ENCODE data around the gene RFLNA.

Gene RFLNA

DNA sequence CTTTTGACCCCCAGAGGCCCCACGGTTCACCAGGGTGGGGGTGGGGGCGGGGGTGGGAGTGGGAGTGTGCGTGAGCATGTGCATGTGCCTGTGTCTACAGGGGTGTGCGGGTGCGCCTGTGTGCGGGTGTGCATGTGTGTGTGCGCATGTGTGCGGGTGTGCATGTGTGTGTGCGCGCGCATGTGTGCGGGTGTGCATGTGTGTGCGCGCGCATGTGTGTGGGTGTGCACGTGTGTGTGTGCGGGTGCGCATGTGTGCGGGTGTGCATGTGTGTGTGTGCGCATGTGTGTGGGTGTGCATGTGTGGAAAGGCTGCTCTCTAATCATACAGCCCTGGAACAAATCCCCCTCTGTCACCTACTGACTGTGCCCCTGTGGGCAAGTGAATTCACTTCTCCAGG, 38.8 kb downstream of the RFLNA start:
- Histone ChIP-seq H3K9ac (ENCODE audit: low read length) (no peak overlapping the region), H3K27ac (ENCODE audit: low read depth, low read length) (no peak overlapping the region), H3K36me3 (ENCODE audit: control insufficient read depth, insufficient read depth, low read length) (peaks cover 92% of the 10 kb centered on the region), H3K27me3 (ENCODE audit: control insufficient read depth, insufficient read depth, low read length) (no peaks in the 10 kb centered on the region), H3K9me3 (ENCODE audit: control insufficient read depth, insufficient read depth, low read depth, low read length) (no peaks in the 10 kb centered on the region), H3K4me3 (ENCODE audit: low read depth, low read length) (no peak overlapping the region), H3K4me1 (ENCODE audit: control insufficient read depth, insufficient read depth, low read length) (no peaks in the 10 kb centered on the region)

DNA sequence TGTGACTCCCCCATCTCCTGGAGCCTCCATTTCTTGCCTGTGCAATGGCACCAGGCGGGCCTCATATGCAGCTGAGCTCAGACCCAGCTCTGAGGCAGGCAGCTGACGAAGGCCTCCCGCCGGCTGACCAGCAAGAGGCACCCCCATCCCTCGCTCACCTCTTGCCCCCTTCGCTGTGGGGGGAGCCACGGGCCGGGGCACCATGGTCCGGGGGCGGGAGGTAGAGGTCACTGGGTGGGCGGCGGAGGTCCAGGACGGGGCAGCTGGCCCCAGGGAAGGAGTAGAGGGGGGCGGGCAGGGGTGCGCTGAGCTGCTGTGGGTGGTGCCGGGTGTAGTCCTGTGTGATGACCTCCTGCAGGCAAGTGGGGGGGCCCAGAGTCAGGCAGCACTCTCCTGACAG, 39.4 kb downstream of the RFLNA start:
- H3K4me3 ChIP-seq (ENCODE audit: low read depth, low read length) = no peak overlapping the region

DNA sequence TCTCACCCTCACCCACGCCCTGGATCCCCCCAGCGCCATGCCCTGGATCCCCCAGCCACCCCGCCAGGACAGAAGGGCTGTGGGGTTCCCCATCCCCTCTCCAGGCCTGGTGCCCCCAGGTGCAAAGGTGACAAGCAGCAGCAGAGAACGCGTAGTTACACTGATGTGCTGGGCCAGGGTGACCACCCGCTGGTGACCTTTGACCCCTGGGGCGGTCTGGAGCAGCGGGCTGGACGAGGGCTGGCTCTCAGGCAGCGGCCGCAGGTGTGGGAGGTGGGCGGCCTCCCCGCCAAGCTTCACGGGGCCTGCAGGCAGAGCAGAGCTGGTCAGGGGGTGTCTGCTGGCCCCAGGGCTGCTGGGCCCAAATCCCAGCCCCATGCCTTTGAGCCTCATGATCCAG, 40.1 kb downstream of the RFLNA start:
- H3K4me1 ChIP-seq (ENCODE audit: control insufficient read depth, insufficient read depth, low read length) = no peaks in the 10 kb centered on the region

More for the DNA sequence above, 39.4 kb downstream of the RFLNA start:
- Histone ChIP-seq H3K4me1 (ENCODE audit: control insufficient read depth, insufficient read depth, low read length) (no peaks in the 10 kb centered on the region), H3K27ac (ENCODE audit: low read depth, low read length) (no peak overlapping the region), H3K9me3 (ENCODE audit: control insufficient read depth, insufficient read depth, low read depth, low read length) (no peaks in the 10 kb centered on the region), H3K9ac (ENCODE audit: low read length) (no peak overlapping the region), H3K36me3 (ENCODE audit: control insufficient read depth, insufficient read depth, low read length) (peaks cover 87% of the 10 kb centered on the region), H3K27me3 (ENCODE audit: control insufficient read depth, insufficient read depth, low read length) (no peaks in the 10 kb centered on the region)

DNA sequence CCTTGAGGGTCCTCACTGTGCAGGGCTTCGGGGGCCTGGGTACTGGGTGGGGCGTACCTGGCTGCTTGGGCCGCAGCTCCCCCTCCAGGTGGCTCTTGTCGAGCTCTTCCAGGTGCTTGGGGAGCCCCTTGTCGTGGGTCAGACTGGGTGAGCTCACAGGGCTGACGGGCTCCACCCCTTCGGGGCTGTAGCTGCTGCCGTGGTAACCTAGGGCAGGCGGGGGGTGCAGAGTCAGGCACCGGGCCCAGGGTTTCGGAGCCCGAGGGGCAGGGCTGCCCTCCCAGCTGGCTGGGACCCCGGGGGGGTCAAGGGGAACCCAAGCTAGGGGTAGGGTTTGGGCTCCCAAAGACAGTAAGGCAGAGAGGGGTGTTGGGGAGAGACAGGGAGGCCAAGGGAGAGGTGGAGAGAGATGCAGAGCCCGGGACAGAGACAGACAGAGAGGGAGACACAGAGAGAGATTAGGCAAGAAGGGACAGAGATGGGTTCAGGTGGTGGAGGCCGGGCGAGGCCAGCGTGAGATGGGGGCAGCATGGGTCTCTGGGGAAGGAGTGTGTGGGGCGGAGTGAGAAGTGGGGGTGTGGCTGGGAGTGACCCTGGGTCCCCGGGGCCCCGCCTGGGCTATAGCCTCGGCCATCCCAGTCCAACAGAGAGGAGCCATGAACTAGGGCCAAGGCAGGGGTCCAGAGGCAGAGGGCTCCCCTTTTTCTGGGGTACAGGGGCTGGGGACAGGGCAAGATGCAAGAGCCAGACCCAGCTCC, 40.7 kb downstream of the RFLNA start:
- H3K27ac ChIP-seq (ENCODE audit: low read depth, low read length) = no peak overlapping the region
- peaks cover 84% of the 10 kb centered on the region for H3K36me3 ChIP-seq (ENCODE audit: control insufficient read depth, insufficient read depth, low read length)
- no peak overlapping the region for H3K9ac ChIP-seq (ENCODE audit: low read length)
- no peaks in the 10 kb centered on the region for H3K9me3 ChIP-seq (ENCODE audit: control insufficient read depth, insufficient read depth, low read depth, low read length)
- H3K4me3 ChIP-seq (ENCODE audit: low read depth, low read length) = no peak overlapping the region
- H3K27me3 ChIP-seq (ENCODE audit: control insufficient read depth, insufficient read depth, low read length) = no peaks in the 10 kb centered on the region
- no peaks in the 10 kb centered on the region for H3K4me1 ChIP-seq (ENCODE audit: control insufficient read depth, insufficient read depth, low read length)

More for the DNA sequence above, 40.1 kb downstream of the RFLNA start:
- Histone ChIP-seq H3K4me3 (ENCODE audit: low read depth, low read length) (no peak overlapping the region), H3K36me3 (ENCODE audit: control insufficient read depth, insufficient read depth, low read length) (peaks cover 84% of the 10 kb centered on the region), H3K9me3 (ENCODE audit: control insufficient read depth, insufficient read depth, low read depth, low read length) (no peaks in the 10 kb centered on the region), H3K27ac (ENCODE audit: low read depth, low read length) (no peak overlapping the region), H3K27me3 (ENCODE audit: control insufficient read depth, insufficient read depth, low read length) (no peaks in the 10 kb centered on the region), H3K9ac (ENCODE audit: low read length) (no peak overlapping the region)

DNA sequence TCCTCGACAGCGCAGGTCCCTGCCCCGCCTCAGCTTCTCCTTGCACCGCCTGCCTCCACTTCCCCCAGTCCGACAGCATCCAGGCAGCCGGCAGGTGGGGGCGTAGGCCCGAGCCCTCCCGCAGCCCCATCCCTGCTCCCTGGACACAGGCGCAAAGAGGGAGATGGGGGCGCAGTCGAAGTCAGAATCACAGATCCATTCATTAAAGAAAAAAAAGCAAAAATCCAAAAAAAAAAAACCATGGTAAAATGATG, 41.2 kb downstream of the RFLNA start:
- H3K27me3 ChIP-seq (ENCODE audit: control insufficient read depth, insufficient read depth, low read length) = no peaks in the 10 kb centered on the region
- peaks cover 84% of the 10 kb centered on the region for H3K36me3 ChIP-seq (ENCODE audit: control insufficient read depth, insufficient read depth, low read length)

DNA sequence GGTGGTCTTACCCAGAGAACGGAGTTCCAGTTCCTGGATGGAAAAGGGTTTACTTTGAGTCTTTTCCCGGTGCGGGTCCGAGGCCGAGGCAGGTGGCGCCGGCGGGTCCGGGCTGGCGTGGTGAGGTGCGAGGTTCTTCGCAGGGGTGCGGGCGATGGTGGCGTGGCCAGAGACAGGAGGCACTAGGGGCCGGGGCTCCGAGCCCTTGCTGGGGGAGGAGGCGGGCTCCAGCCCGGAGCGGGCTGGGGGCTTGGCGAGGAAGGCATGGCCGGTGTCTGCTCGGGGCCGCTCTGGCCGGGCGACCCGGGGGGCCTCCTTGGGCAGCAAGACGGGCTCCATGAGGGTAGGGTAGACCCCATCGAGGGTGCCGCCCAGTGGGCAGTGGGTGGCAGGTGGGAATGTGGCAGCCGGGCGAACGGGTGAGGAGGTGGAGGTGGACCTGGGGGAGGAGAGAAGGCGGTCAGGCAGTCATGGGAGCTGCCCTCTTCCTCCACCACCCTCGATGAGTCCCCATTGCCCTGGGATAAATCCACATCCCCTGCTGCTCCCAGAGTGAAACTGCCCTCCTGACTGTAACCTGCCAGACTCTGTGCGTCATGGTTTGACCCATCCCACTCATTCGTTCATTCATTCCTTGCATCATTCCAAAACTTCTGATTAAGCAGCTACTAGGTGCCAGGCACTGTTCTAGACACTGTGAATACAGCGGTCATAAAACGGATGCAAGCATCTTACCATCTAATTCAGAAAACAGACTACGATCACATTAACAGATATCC, 42.0 kb downstream of the RFLNA start:
- Histone ChIP-seq H3K9ac (ENCODE audit: low read length) (no peak overlapping the region), H3K27ac (ENCODE audit: low read depth, low read length) (no peak overlapping the region), H3K4me1 (ENCODE audit: control insufficient read depth, insufficient read depth, low read length) (no peaks in the 10 kb centered on the region), H3K4me3 (ENCODE audit: low read depth, low read length) (no peak overlapping the region), H3K27me3 (ENCODE audit: control insufficient read depth, insufficient read depth, low read length) (no peaks in the 10 kb centered on the region), H3K36me3 (ENCODE audit: control insufficient read depth, insufficient read depth, low read length) (peaks cover 84% of the 10 kb centered on the region), H3K9me3 (ENCODE audit: control insufficient read depth, insufficient read depth, low read depth, low read length) (no peaks in the 10 kb centered on the region)

More for the DNA sequence above, 41.2 kb downstream of the RFLNA start:
- Histone ChIP-seq H3K27ac (ENCODE audit: low read depth, low read length) (no peak overlapping the region), H3K4me1 (ENCODE audit: control insufficient read depth, insufficient read depth, low read length) (no peaks in the 10 kb centered on the region), H3K4me3 (ENCODE audit: low read depth, low read length) (no peak overlapping the region), H3K9me3 (ENCODE audit: control insufficient read depth, insufficient read depth, low read depth, low read length) (no peaks in the 10 kb centered on the region), H3K9ac (ENCODE audit: low read length) (no peak overlapping the region)

DNA sequence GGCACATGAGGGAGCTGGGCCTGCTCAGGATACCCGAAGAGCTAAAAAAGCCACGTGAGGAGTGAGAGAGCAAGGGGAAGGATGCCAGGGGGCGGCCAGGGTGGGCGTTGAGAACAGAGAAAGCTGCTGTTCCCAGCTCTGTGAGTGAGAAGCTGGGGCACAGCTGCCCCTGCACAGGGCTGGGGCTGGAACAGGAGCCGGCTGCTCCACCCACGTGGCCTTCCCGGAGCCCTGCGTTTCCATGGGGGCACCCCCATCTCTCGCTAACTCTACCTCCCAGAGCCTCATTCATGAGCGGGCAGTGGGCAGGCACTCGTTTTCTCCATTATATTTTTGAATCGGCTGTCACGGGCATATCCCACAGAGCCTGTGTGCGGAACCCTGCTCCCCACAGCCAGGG, 42.7 kb downstream of the RFLNA start:
- H3K9me3 ChIP-seq (ENCODE audit: control insufficient read depth, insufficient read depth, low read depth, low read length) = no peaks in the 10 kb centered on the region
- H3K27me3 ChIP-seq (ENCODE audit: control insufficient read depth, insufficient read depth, low read length) = no peaks in the 10 kb centered on the region
- peaks cover 81% of the 10 kb centered on the region for H3K36me3 ChIP-seq (ENCODE audit: control insufficient read depth, insufficient read depth, low read length)
- no peak overlapping the region for H3K4me3 ChIP-seq (ENCODE audit: low read depth, low read length)
- H3K4me1 ChIP-seq (ENCODE audit: control insufficient read depth, insufficient read depth, low read length) = no peaks in the 10 kb centered on the region
- no peak overlapping the region for H3K27ac ChIP-seq (ENCODE audit: low read depth, low read length)
- no peak overlapping the region for H3K9ac ChIP-seq (ENCODE audit: low read length)

DNA sequence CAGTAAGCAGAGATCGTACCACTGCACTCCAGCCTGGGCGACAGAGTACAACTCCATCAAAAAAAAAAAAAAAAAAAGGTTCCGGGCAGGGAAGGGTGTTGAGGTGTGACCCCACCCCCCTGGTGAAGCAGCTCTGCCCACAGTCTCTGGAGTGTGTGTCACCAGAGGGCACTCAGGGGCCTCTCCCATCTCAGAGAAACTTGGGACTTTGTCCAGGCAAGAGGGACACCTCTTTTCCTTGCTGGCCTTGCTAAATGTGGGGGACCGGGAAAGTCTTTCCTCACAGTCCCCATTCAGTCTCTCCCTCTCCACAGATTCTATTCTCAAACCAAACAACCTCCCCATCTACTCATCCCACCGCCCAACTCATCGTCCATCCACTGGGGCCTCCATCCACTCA, 43.6 kb downstream of the RFLNA start:
- Histone ChIP-seq H3K27ac (ENCODE audit: low read depth, low read length) (no peak overlapping the region), H3K4me3 (ENCODE audit: low read depth, low read length) (no peak overlapping the region), H3K9ac (ENCODE audit: low read length) (no peak overlapping the region), H3K9me3 (ENCODE audit: control insufficient read depth, insufficient read depth, low read depth, low read length) (no peaks in the 10 kb centered on the region), H3K4me1 (ENCODE audit: control insufficient read depth, insufficient read depth, low read length) (no peaks in the 10 kb centered on the region), H3K27me3 (ENCODE audit: control insufficient read depth, insufficient read depth, low read length) (no peaks in the 10 kb centered on the region), H3K36me3 (ENCODE audit: control insufficient read depth, insufficient read depth, low read length) (peaks cover 83% of the 10 kb centered on the region)

DNA sequence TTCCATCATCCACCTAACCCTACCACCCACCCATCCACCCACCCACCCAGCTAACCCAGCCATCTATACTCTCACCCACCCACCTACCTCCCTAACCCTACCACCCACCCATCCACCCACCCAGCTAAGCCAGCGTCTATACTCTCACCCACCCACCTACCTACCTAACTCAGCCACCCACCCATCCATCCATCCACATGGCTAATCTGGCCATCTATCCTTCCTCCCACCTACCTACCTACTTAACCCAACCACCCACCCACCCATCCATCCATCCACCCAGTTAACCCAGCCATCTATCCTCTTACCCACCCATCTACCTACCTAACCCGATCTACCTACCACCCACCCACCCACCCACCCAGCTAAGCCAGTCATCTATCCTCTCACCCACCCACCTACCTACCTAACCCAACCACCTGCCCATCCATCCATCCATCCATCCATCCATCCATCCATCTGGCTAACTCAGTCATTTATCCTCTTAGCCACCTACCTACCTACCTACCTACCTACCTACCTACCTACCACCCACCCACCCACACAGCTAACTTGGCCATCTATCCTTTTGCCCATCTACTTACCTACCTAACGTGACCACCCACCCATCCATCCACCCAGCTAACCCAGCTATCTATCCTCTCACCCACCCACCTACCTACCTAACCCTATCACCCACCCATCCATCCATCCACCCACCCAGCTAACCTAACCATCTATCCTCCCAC, 44.1 kb downstream of the RFLNA start:
- Histone ChIP-seq H3K9ac (ENCODE audit: low read length) (no peak overlapping the region), H3K9me3 (ENCODE audit: control insufficient read depth, insufficient read depth, low read depth, low read length) (no peaks in the 10 kb centered on the region), H3K36me3 (ENCODE audit: control insufficient read depth, insufficient read depth, low read length) (peaks cover 84% of the 10 kb centered on the region)

DNA sequence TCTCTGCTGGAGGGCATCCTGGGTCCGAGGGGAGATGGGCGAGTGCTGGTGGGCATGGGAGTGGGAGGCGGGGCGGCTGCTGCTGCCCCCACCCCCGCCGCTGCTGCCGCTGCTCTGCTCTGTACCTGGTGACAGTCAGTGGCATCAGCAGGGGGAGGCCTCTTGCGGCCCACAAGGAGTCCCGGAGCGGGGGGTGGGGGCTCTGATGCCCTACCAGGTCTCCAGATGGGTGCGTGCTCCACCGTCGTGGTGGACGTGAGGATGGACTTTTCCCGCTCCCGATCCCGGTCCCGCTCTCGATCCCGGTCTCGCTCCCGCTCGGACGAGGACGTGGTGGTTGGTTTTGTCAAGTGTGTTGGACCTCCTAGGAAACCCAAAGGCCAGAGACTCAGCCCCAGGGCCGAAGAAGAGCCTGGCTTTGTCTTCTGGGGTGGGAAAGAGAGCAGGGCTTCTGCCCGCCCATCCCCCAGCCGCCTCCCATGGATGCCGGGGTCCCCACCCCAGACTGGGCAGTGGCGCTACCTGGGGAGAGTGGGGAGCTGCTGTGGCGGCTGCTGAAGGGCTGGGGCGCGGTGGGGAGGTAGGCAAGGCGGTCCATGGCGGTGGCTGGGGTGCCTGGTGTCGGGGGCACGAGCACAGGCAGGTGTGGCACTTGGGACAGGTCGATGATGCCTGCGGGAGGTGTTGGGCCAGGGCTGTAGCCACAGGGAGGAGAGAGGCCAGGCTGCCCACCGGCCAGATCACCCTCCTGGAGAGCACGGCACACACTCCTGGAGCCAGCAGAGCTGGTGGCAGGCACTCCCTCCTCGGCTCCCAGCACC, 45.4 kb downstream of the RFLNA start:
- Histone ChIP-seq H3K27me3 (ENCODE audit: control insufficient read depth, insufficient read depth, low read length) (no peaks in the 10 kb centered on the region), H3K36me3 (ENCODE audit: control insufficient read depth, insufficient read depth, low read length) (peaks cover 84% of the 10 kb centered on the region), H3K9ac (ENCODE audit: low read length) (no peak overlapping the region), H3K4me1 (ENCODE audit: control insufficient read depth, insufficient read depth, low read length) (no peaks in the 10 kb centered on the region), H3K9me3 (ENCODE audit: control insufficient read depth, insufficient read depth, low read depth, low read length) (no peaks in the 10 kb centered on the region), H3K27ac (ENCODE audit: low read depth, low read length) (no peak overlapping the region), H3K4me3 (ENCODE audit: low read depth, low read length) (no peak overlapping the region)

More for the DNA sequence above, 44.1 kb downstream of the RFLNA start:
- H3K27me3 ChIP-seq (ENCODE audit: control insufficient read depth, insufficient read depth, low read length) = no peaks in the 10 kb centered on the region
- H3K27ac ChIP-seq (ENCODE audit: low read depth, low read length) = no peak overlapping the region
- no peaks in the 10 kb centered on the region for H3K4me1 ChIP-seq (ENCODE audit: control insufficient read depth, insufficient read depth, low read length)
- no peak overlapping the region for H3K4me3 ChIP-seq (ENCODE audit: low read depth, low read length)

All from HUES6 (cell line).